Islet of Langerhans (tissue), 1 donor: ENCODE data around the gene KERA.

Source experiments
- FAIRE-seq: peaks from one replicate; lab custom pipeline; 2011; peaks lifted over from hg19 to GRCh38; lab: Jason Lieb, UNC

KERA gene

DNA sequence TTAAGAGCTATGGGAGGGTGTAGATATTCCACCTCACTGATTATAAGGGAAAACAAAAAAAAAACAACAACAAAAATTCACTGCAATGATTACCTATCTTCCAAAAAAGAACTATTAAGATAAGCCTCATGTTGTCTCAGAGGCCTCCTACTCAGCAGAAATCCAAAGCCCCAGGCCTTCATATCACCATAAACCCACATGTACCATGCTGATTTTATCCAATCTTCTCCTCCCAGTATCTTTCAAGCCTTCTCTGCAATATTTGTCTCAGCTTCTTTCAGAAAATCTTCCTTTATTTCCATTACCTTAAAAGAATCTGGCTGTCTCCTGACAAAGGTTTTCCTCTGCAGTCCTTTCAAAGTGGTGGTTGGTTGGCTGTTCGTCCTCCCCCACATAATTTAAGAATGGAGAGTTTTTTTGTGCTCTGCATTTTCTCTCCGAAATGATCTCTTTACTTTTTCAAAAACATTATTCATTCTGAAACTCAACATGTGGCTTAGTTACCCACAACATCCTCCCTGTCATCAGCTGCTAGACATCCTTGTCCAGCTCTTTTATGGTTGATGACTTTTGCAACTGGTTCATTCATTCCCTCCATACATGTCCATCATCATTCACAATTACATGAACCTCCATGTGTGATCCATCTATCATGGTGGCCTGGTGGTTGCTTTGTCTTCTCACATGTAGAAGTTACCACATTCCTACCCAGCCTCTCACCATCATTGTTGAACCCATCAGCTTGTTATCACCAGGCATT lies 50.1 kb downstream of the KERA start:
- no peak for FAIRE-seq

- FAIRE-seq: no peak
These were observed 53.0 kb downstream of the KERA start, which contains the start of gene EPYC for GRCh38 chr12:91004872-91005271. Gene EPYC, minus strand, starts transcription at chr12:91004972. Its CDS starts 2,407 bp downstream, at chr12:91002565.

DNA sequence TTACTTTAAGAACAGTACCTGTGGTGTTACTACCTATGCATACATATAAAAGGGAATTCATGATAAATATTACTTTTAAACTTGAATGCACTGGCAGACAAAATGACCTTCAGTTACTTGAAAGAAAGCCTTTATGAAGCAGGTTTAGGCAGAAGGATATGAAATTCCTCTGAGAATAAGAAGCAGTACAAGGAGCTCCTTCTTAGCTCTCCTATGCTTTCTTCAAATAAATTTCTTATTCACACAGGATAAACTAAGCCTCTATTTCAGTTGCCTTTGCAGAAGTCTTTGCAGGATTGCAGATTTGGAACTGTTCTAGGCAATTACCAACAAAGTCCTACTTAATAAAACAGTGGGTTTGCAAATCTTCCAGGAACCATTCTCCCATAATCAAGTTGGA lies 54.1 kb downstream of the KERA start:
- FAIRE-seq: no peak

- peak; percentile 72 for FAIRE-seq
These were observed 56.5 kb downstream of the KERA start for GRCh38 chr12:91001306-91001705.
